Epithelial cell of proximal tubule (primary cell): ENCODE data around the gene AMD1. TPM values are rescaled to one million over a fixed set of nuclear protein-coding genes. Genes with fewer than 3 reads are reported as not detected.

ENCODE experiments used
- DNase-seq: peaks from one replicate; pipeline ENCODE4 v3.0.0-alpha.2; 2011; ENCODE audit warnings: low read depth
- H3K4me3 ChIP-seq: 2 replicates; pipeline ENCODE4 v1.5.1; 2011; ENCODE audit warnings: low read depth, mild to moderate bottlenecking, low read length
- CTCF ChIP-seq: conservative IDR thresholded peaks from 2 replicates; pipeline ENCODE4 v1.5.1; 2012; ENCODE audit warnings: low read depth, mild to moderate bottlenecking, low read length
- total RNA-seq: library from RNA; depleted of rRNA; stranded (reverse); fragments of >200 nt; gene quantifications from 2 replicates; pipeline ENCODE4 v1.2.3, GENCODE V29; 2015

AMD1 gene
- total RNA-seq, 1 donor from 2014 or later, result 50.4 TPM

- H3K4me3 ChIP-seq, result no peak overlapping the region
- DNase-seq, result no peak
- no peak for TF ChIP-seq CTCF
These were observed 63.6 kb downstream of the AMD1 start for GRCh38 chr6:110938171-110938570.

- TF ChIP-seq CTCF, result no peak
- DNase-seq, result no peak
- H3K4me3 ChIP-seq, result no peak overlapping the region
These were observed 65.0 kb downstream of the AMD1 start for GRCh38 chr6:110939429-110940200.

- TF ChIP-seq CTCF, result no peak
- DNase-seq, result peak; percentile 76
- H3K4me3 ChIP-seq, result no peak overlapping the region
These were observed 70.1 kb downstream of the AMD1 start for GRCh38 chr6:110944681-110945151.

Other genes with a start within 250 kb of the AMD1 start
- gene CDK19, start 59.3 kb upstream of the AMD1 start, total RNA-seq, result 4.6 and 6.3 TPM in 2 replicates
- 85.0 and 92.5 TPM in 2 replicates for gene GTF3C6, start 83.9 kb downstream of the AMD1 start, total RNA-seq
- 39.1 and 48.8 TPM in 2 replicates for gene RPF2, start 107.3 kb downstream of the AMD1 start, total RNA-seq
- gene SLC16A10, start 212.7 kb downstream of the AMD1 start, total RNA-seq, result 0.63 and 1.9 TPM in 2 replicates